Prostate gland (tissue), 2 donors: Measurements from ENCODE around the gene MTA1. TPM values are rescaled to one million over a fixed set of nuclear protein-coding genes. Genes with fewer than 3 reads are reported as not detected.

Experiments
- DNase-seq: peaks from one replicate; pipeline ENCODE4 v3.0.0-alpha.2; 2019; ENCODE audit warnings: low spot score
- H3K27ac ChIP-seq, 2 donors: fragments of 200-600 bp; sonication (generic); 2 replicates each; pipeline ENCODE4 v1.5.1; 2017 to 2019
- H3K27me3 ChIP-seq: fragments of 200-600 bp; sonication (generic); replicated peaks from 2 replicates; pipeline ENCODE4 v1.5.1; 2019; ENCODE audit not compliant: insufficient read depth
- H3K36me3 ChIP-seq, 2 donors: fragments of 200-600 bp; sonication (generic); 1 replicate in 1 of 2; 2 replicates in 1 of 2; pipeline versions ENCODE4 v1.5.1 to v1.8.1; 2017 to 2019
- H3K4me1 ChIP-seq: fragments of 200-600 bp; sonication (generic); replicated peaks from 2 replicates; pipeline ENCODE4 v1.5.1; 2019
- H3K4me3 ChIP-seq, 2 donors: fragments of 200-600 bp; sonication (generic); 2 replicates each; pipeline ENCODE4 v1.5.1; 2017 to 2019
- H3K9me3 ChIP-seq: fragments of 200-600 bp; sonication (generic); 2 replicates; pipeline ENCODE4 v1.5.1; 2017
- POLR2A ChIP-seq: fragments of 450-650 bp; IDR thresholded peaks from one replicate; pipeline ENCODE4 v1.6.1; 2016; ENCODE audit warnings: antibody characterized with exemption, mild to moderate bottlenecking
- POLR2AphosphoS5 ChIP-seq: sonication (generic); formaldehyde crosslinking; IDR thresholded peaks from one replicate; pipeline ENCODE4 v1.6.1; 2017; ENCODE audit warnings: antibody characterized with exemption
- WGBS: methylation state at CpG from one replicate; pipeline ENCODE4 v1.1.5; 2018; 5-methylcytosine and 5-hydroxymethylcytosine counted together
- intact Hi-C: fragments of 100-400 bp; cut with DNase I; formaldehyde crosslinking; loops from one replicate; pipeline ENCODE4 v1.14.2; 2022
- total RNA-seq, 2 donors: library from RNA; depleted of rRNA; stranded (reverse); fragments of >200 nt; gene quantifications; one replicate each; pipeline ENCODE4 v1.1.0, GENCODE V29; 2016
- TF ChIP-seq, protein P1 (sequence below), 4 experiments: fragments of 200-600 bp in 2 of 4; fragments of 450-650 bp in 2 of 4; sonication (generic) in 2 of 4; IDR thresholded peaks; 1 replicate in 3 of 4; 2 replicates in 1 of 4; pipeline ENCODE4 v1.5.1; 2016 to 2019; ENCODE audit warnings: antibody characterized with exemption in 4 of 4, mild to moderate bottlenecking in 2 of 4, moderate library complexity in 2 of 4

MTA1 gene
- total RNA-seq, 2 donors from 2014 or later, result 58.9 to 155 TPM

DNA sequence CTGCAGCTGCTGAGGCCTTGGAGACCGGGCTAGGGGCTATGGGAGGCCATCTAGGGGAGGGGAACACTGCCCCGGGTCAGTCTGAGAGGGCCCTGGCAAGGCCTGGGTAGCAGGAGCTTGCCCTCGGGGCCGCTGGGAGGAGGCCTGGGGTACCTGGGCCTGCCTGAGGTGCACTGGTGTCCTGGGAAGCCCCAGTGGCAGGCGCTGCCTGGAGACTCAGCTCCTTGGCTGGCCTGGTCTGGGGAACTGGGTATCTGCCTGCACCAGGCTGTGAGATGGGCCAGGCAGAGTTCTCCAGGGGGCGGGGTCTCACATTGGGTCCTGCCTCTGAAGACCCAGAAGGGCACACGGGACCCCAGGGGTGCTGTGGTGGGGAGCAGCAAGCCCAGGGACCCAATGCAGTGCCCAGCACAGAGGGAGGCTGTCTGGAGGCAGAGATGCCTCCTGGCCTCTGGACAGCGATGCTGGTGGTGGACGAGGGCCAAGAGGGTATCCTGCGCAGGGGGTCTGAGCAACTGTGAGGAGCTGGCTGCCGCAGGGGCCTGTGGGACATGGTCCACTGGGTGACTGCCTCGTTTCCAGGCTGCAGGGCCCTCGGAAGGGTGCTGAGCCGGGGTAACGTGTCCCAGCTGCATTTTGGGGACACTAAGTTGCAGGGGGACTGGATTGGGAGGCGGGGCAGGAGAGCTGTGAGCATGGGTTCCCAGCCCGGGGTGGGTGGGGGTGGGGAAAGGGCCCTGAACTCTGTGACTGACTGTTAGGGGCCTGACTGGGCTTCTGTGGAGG, 7.4 kb upstream of the MTA1 start:
- DNase-seq, result no peak
- H3K36me3 ChIP-seq, result no peaks in the 10 kb centered on the region
- TF ChIP-seq, protein P1, sequence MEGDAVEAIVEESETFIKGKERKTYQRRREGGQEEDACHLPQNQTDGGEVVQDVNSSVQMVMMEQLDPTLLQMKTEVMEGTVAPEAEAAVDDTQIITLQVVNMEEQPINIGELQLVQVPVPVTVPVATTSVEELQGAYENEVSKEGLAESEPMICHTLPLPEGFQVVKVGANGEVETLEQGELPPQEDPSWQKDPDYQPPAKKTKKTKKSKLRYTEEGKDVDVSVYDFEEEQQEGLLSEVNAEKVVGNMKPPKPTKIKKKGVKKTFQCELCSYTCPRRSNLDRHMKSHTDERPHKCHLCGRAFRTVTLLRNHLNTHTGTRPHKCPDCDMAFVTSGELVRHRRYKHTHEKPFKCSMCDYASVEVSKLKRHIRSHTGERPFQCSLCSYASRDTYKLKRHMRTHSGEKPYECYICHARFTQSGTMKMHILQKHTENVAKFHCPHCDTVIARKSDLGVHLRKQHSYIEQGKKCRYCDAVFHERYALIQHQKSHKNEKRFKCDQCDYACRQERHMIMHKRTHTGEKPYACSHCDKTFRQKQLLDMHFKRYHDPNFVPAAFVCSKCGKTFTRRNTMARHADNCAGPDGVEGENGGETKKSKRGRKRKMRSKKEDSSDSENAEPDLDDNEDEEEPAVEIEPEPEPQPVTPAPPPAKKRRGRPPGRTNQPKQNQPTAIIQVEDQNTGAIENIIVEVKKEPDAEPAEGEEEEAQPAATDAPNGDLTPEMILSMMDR (IDR thresholded peaks at IDR 0.05), result no peak
- H3K9me3 ChIP-seq, result no peaks in the 10 kb centered on the region
- WGBS, result 70% methylated on average over 17 of the region's 17 CpGs
- peaks cover 2% of the 10 kb centered on the region for H3K4me1 ChIP-seq
- H3K4me3 ChIP-seq, result no peak overlapping the region
- H3K27ac ChIP-seq, result no peak overlapping the region
- intact Hi-C loops, result no loop called here
- no peaks in the 10 kb centered on the region for H3K27me3 ChIP-seq

DNA sequence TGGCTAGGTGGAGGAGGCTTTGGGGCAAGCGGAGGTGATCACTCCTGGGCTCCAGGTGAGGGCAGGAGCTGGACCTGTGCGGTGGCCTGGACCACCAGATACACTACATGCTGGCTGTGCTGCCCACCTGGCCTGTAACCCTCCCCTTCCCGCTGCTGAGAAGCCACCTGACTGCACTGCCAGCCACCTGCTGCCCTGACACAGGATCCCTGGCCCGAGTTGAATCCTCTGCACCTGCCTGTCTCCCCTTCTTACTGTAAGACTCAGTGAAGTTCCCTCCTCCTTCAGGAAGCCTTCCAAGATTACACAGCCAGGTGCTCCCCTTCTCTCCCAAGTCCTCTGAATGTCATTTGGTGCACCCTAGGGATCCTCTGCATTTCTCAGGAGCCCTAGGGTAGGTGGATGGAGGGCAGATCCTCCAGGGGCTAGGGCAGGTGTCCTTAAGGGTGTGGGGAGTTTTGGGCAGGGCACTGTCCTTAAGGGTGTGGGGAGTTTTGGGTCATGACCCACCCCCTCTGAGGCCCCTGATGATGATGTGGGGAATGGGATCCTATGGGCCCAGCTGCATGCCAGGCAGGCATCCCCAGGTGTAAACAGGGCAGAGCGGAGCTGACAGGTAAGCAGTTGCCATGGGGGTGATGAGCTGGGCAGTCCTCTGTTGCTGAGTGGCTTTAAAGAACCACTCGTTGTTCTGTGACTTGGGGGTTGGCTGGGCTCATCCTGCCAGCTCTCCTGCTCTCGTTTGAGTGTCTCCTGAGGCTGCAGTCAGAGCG, 6.7 kb upstream of the MTA1 start:
- WGBS, result 73% methylated on average over 8 of the region's 8 CpGs
- TF ChIP-seq, protein P1 (IDR thresholded peaks at IDR 0.05), result no peak
- TF ChIP-seq POLR2AphosphoS5, result no peak
- no peak for TF ChIP-seq POLR2A
- intact Hi-C loops, result no loop called here

DNA sequence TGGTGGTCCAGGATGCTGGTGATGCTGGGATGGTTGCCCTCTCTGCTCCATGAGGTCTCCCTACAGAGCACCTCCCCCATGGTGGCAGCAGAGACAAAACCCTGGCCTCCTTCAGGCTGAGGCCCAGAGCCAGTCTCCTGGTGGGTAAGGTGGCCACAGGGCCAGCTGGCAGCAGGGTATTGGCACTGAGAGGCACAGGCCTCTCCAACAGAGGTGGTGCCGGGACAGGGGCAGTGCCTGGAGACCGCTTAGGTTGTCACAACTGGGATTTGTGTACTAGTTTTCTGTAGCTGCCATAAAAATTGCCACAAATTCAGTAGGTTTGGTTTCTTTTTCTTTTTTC, 6.1 kb upstream of the MTA1 start:
- H3K36me3 ChIP-seq, result no peaks in the 10 kb centered on the region
- intact Hi-C loops, result no loop called here
- no peak overlapping the region for H3K4me3 ChIP-seq
- TF ChIP-seq, protein P1 (IDR thresholded peaks at IDR 0.05), result no peak
- no peak for TF ChIP-seq POLR2A
- TF ChIP-seq POLR2AphosphoS5, result no peak
- DNase-seq, result no peak
- H3K9me3 ChIP-seq, result no peaks in the 10 kb centered on the region
- peaks cover 2% of the 10 kb centered on the region for H3K4me1 ChIP-seq
- 100% methylated on average over 2 of the region's 2 CpGs for WGBS
- no peak overlapping the region for H3K27ac ChIP-seq
- H3K27me3 ChIP-seq, result no peaks in the 10 kb centered on the region

More for the DNA sequence above, 6.7 kb upstream of the MTA1 start:
- H3K27me3 ChIP-seq, result no peaks in the 10 kb centered on the region
- no peaks in the 10 kb centered on the region for H3K9me3 ChIP-seq
- H3K4me1 ChIP-seq, result peaks cover 2% of the 10 kb centered on the region
- no peak overlapping the region for H3K27ac ChIP-seq
- no peaks in the 10 kb centered on the region for H3K36me3 ChIP-seq
- no peak overlapping the region for H3K4me3 ChIP-seq
- no peak for DNase-seq

DNA sequence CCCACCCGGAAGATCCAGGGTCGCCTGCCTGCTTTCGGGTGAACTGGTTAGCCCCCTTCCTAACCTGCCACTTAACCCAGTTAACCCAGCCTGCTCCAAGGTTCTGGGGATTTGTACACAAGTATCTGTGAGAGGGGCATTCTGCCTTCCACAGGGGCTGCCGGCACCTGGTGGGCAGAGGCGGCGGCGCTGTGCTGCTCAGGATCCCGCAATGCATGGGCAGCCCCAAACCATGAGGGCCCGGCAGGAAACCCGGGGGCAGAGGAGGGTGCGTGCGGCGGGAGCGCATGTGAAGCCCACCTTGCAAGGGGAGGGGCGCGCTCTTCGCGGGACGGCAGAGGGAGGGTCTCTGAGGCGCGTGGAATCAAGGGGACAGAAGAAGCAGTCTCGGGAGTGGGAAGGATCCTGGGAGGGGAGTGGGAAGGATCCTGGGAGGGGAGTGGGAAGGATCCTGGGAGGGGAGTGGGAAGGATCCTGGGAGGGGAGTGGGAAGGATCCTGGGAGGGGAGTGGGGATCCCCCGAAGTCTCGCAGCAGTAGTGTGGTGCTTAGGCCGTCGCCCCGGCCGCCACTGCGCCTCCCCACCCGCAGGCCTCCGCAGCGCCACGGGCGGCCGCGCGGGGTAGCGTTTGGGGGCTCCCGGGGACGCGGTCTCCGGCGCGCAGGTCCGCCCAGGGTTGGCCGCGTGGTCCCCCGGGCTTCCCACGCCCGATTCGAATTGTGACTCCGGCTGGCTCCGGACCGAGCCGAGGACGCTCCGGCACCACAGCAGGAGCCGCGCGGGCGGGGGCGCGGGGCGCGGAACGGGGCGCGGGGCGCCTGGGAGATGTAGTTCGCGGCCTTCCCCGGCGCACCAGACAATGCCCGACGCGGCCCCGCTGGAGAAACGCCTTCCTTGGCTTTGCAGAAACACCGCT, 4.9 kb upstream of the MTA1 start:
- intact Hi-C loops, result no loop called here
- 13% methylated on average over 51 of the region's 79 CpGs for WGBS
- Histone ChIP-seq H3K36me3 (no peaks in the 10 kb centered on the region), H3K27me3 (no peaks in the 10 kb centered on the region), H3K9me3 (no peaks in the 10 kb centered on the region), H3K27ac (peak overlapping the region; percentile 37 to 55), H3K4me1 (peaks cover 2% of the 10 kb centered on the region), H3K4me3 (peak overlapping the region; percentile 38 to 42)
- TF ChIP-seq, protein P1 (IDR thresholded peaks at IDR 0.05), result peak; percentile 29 to 78 (median 52)
- TF ChIP-seq POLR2A (no peak), POLR2AphosphoS5 (no peak)
- DNase-seq, result peak; percentile 45
